GM21390 (cell line): ENCODE results near the gene PAX3.
"Not testable (repeated sequence)": the region's sequence is repeated elsewhere in the genome, so short reads cannot be mapped to it uniquely, and the experiment has no call there.

Source experiments
- ATAC-seq: cut with Tn5 transposase; IDR thresholded peaks from one replicate; pipeline ENCODE4 v1.9.1; 2021; ENCODE audit not compliant: unreplicated experiment

The PAX3 gene

GRCh38 chr2:222218786-222219185 lies 80.0 kb downstream of the PAX3 start:
- no peak for ATAC-seq

- no peak for ATAC-seq
Measured at GRCh38 chr2:222217712-222218111, 81.1 kb downstream of the PAX3 start.

- ATAC-seq = no peak
Measured at GRCh38 chr2:222214885-222215284, 83.9 kb downstream of the PAX3 start.

GRCh38 chr2:222213049-222213448 lies 85.7 kb downstream of the PAX3 start:
- no peak for ATAC-seq

GRCh38 chr2:222212571-222212970 lies 86.2 kb downstream of the PAX3 start:
- no peak for ATAC-seq

GRCh38 chr2:222208010-222208690 lies 90.6 kb downstream of the PAX3 start:
- ATAC-seq = no peak

GRCh38 chr2:222205136-222205535 lies 93.7 kb downstream of the PAX3 start:
- ATAC-seq = no peak

GRCh38 chr2:222203041-222203440 lies 95.8 kb downstream of the PAX3 start:
- no peak for ATAC-seq

GRCh38 chr2:222196159-222196558 lies 102.6 kb downstream of the PAX3 start:
- ATAC-seq = no peak

GRCh38 chr2:222194669-222195068 lies 104.1 kb downstream of the PAX3 start:
- ATAC-seq = no peak

GRCh38 chr2:222193328-222193983 lies 105.3 kb downstream of the PAX3 start:
- no peak for ATAC-seq

GRCh38 chr2:222180619-222181018 lies 118.2 kb downstream of the PAX3 start:
- ATAC-seq = no peak

- no peak for ATAC-seq
Measured at GRCh38 chr2:222179592-222179991, 119.2 kb downstream of the PAX3 start.

GRCh38 chr2:222178450-222178849 lies 120.3 kb downstream of the PAX3 start:
- no peak for ATAC-seq

- no peak for ATAC-seq
Measured at GRCh38 chr2:222176890-222177289, 121.9 kb downstream of the PAX3 start.

- no peak for ATAC-seq
Measured at GRCh38 chr2:222174450-222174849, 124.3 kb downstream of the PAX3 start.

GRCh38 chr2:222169346-222169745 lies 129.5 kb downstream of the PAX3 start:
- ATAC-seq = no peak

- ATAC-seq = no peak
Measured at GRCh38 chr2:222167762-222168161, 131.0 kb downstream of the PAX3 start.

- no peak for ATAC-seq
Measured at GRCh38 chr2:222160944-222161343, 137.9 kb downstream of the PAX3 start.

GRCh38 chr2:222160125-222160524 lies 138.7 kb downstream of the PAX3 start:
- no peak for ATAC-seq

GRCh38 chr2:222159221-222159620 lies 139.6 kb downstream of the PAX3 start:
- ATAC-seq = no peak

GRCh38 chr2:222155003-222155664 lies 143.7 kb downstream of the PAX3 start:
- ATAC-seq = not testable (repeated sequence)
